OCI-LY1 (cell line): ENCODE data around the gene NUBPL.
"Not testable (repeated sequence)": the region's sequence is repeated elsewhere in the genome, so short reads cannot be mapped to it uniquely, and the experiment has no call there.

Experiments
- H2AFZ ChIP-seq: fragments of 200-600 bp; sonication (generic), shearing (Covaris generic); 2 replicates; pipeline ENCODE4 v1.6.0; 2014; ENCODE audit warnings: antibody characterized with exemption, mild to moderate bottlenecking, low read length
- H3F3A ChIP-seq: fragments of 200-600 bp; sonication (generic), shearing (Covaris generic); 2 replicates; pipeline ENCODE4 v1.6.0; 2014; ENCODE audit warnings: mild to moderate bottlenecking, antibody characterized with exemption, low read length, moderate library complexity; ENCODE audit not compliant: insufficient read depth
- H3K27ac ChIP-seq: fragments of 200-600 bp; sonication (generic); 2 replicates; pipeline ENCODE4 v1.5.1; 2014; ENCODE audit warnings: low read length, mixed run types, mild to moderate bottlenecking, low read depth; ENCODE audit not compliant: poor library complexity, severe bottlenecking
- H3K27me3 ChIP-seq: fragments of 200-600 bp; sonication (generic); 2 replicates; pipeline ENCODE4 v1.6.0; 2014; ENCODE audit warnings: antibody characterized with exemption, mild to moderate bottlenecking, low read length, moderate library complexity; ENCODE audit not compliant: insufficient read depth
- H3K36me3 ChIP-seq: fragments of 200-600 bp; sonication (generic); 2 replicates; pipeline ENCODE4 v1.6.1; 2014; ENCODE audit warnings: mild to moderate bottlenecking, antibody characterized with exemption, low read length, moderate library complexity, mixed read lengths; ENCODE audit not compliant: insufficient read depth
- H3K4me1 ChIP-seq: fragments of 200-600 bp; sonication (generic); 2 replicates; pipeline ENCODE4 v1.5.1; 2014; ENCODE audit warnings: mild to moderate bottlenecking, low read length, moderate library complexity; ENCODE audit not compliant: insufficient read depth, severe bottlenecking
- H3K4me2 ChIP-seq: fragments of 200-600 bp; sonication (generic), shearing (Covaris generic); 2 replicates; pipeline ENCODE4 v1.6.1; 2014; ENCODE audit warnings: low read length
- H3K4me3 ChIP-seq: fragments of 200-600 bp; sonication (generic); 2 replicates; pipeline ENCODE4 v1.5.1; 2014; ENCODE audit warnings: low read length, low read depth, mild to moderate bottlenecking, mixed read lengths; ENCODE audit not compliant: poor library complexity, severe bottlenecking
- H3K79me2 ChIP-seq: fragments of 200-600 bp; shearing (Covaris generic); 2 replicates; pipeline ENCODE4 v1.6.1; 2016; ENCODE audit warnings: mixed run types, low read length, mixed read lengths; ENCODE audit not compliant: insufficient read depth
- H3K9ac ChIP-seq: fragments of 200-600 bp; sonication (generic), shearing (Covaris generic); 2 replicates; pipeline ENCODE4 v1.6.1; 2014; ENCODE audit warnings: mild to moderate bottlenecking, low read length, mixed read lengths
- H3K9me2 ChIP-seq: fragments of 200-600 bp; sonication (generic), shearing (Covaris generic); 2 replicates; pipeline ENCODE4 v1.6.1; 2014; ENCODE audit warnings: low read depth, mild to moderate bottlenecking, low read length, mixed read lengths
- H3K9me3 ChIP-seq: fragments of 200-600 bp; shearing (Covaris generic); 2 replicates; pipeline ENCODE4 v1.6.1; 2014; ENCODE audit warnings: low read length, mixed read lengths
- H4K20me1 ChIP-seq: fragments of 200-600 bp; sonication (generic), shearing (Covaris generic); 2 replicates; pipeline ENCODE4 v1.6.0; 2016; ENCODE audit warnings: mild to moderate bottlenecking, low read length; ENCODE audit not compliant: insufficient read depth
- EZH2 ChIP-seq: fragments of 200-600 bp; sonication (generic), shearing (Covaris generic); IDR thresholded peaks from 2 replicates; pipeline ENCODE4 v1.8.0; 2017; ENCODE audit warnings: borderline replicate concordance, mixed run types, mild to moderate bottlenecking, antibody characterized with exemption, low read length, moderate library complexity, mixed read lengths
- TF ChIP-seq, protein P1 (sequence below): fragments of 200-600 bp; sonication (generic), shearing (Covaris generic); IDR thresholded peaks from 2 replicates; pipeline ENCODE4 v1.5.1; 2017; ENCODE audit warnings: mild to moderate bottlenecking, antibody characterized with exemption, low read length, moderate library complexity, mixed read lengths

NUBPL gene

GRCh38 chr14:31605702-31606101, 44.5 kb downstream of the NUBPL start:
- no peak overlapping the region for H3K27ac ChIP-seq
- no peaks in the 10 kb centered on the region for H3K36me3 ChIP-seq
- no peaks in the 10 kb centered on the region for H3K9me3 ChIP-seq
- H4K20me1 ChIP-seq: no peaks in the 10 kb centered on the region
- H3K79me2 ChIP-seq: no peaks in the 10 kb centered on the region
- H3K4me2 ChIP-seq: no peak overlapping the region
- TF ChIP-seq EZH2: no peak
- TF ChIP-seq, protein P1, sequence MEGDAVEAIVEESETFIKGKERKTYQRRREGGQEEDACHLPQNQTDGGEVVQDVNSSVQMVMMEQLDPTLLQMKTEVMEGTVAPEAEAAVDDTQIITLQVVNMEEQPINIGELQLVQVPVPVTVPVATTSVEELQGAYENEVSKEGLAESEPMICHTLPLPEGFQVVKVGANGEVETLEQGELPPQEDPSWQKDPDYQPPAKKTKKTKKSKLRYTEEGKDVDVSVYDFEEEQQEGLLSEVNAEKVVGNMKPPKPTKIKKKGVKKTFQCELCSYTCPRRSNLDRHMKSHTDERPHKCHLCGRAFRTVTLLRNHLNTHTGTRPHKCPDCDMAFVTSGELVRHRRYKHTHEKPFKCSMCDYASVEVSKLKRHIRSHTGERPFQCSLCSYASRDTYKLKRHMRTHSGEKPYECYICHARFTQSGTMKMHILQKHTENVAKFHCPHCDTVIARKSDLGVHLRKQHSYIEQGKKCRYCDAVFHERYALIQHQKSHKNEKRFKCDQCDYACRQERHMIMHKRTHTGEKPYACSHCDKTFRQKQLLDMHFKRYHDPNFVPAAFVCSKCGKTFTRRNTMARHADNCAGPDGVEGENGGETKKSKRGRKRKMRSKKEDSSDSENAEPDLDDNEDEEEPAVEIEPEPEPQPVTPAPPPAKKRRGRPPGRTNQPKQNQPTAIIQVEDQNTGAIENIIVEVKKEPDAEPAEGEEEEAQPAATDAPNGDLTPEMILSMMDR: no peak
- H3K4me1 ChIP-seq: no peaks in the 10 kb centered on the region
- H3K4me3 ChIP-seq: no peak overlapping the region
- no peak overlapping the region for H3K9ac ChIP-seq
- H3F3A ChIP-seq: no peaks in the 10 kb centered on the region
- H2AFZ ChIP-seq: no peak overlapping the region
- no peaks in the 10 kb centered on the region for H3K9me2 ChIP-seq
- H3K27me3 ChIP-seq: no peaks in the 10 kb centered on the region

- H3K9me3 ChIP-seq: no peaks in the 10 kb centered on the region
- H4K20me1 ChIP-seq: no peaks in the 10 kb centered on the region
- no peak overlapping the region for H3K9ac ChIP-seq
- no peak overlapping the region for H3K27ac ChIP-seq
- H3K4me3 ChIP-seq: no peak overlapping the region
- no peaks in the 10 kb centered on the region for H3F3A ChIP-seq
- TF ChIP-seq, protein P1: no peak
- H3K36me3 ChIP-seq: no peaks in the 10 kb centered on the region
- no peaks in the 10 kb centered on the region for H3K27me3 ChIP-seq
- H3K9me2 ChIP-seq: no peaks in the 10 kb centered on the region
- no peaks in the 10 kb centered on the region for H3K4me1 ChIP-seq
- H2AFZ ChIP-seq: no peak overlapping the region
- no peaks in the 10 kb centered on the region for H3K79me2 ChIP-seq
- H3K4me2 ChIP-seq: no peak overlapping the region
These were observed 50.7 kb downstream of the NUBPL start for GRCh38 chr14:31611778-31612433.

GRCh38 chr14:31613188-31613587, 52.0 kb downstream of the NUBPL start:
- H3K27ac ChIP-seq: no peak overlapping the region
- H3K79me2 ChIP-seq: no peaks in the 10 kb centered on the region
- H4K20me1 ChIP-seq: no peaks in the 10 kb centered on the region
- H3K4me1 ChIP-seq: no peaks in the 10 kb centered on the region
- no peaks in the 10 kb centered on the region for H3K36me3 ChIP-seq
- H3K4me2 ChIP-seq: no peak overlapping the region
- no peak overlapping the region for H3K4me3 ChIP-seq
- H3K9me3 ChIP-seq: no peaks in the 10 kb centered on the region
- no peaks in the 10 kb centered on the region for H3K9me2 ChIP-seq
- H2AFZ ChIP-seq: no peak overlapping the region
- no peak overlapping the region for H3K9ac ChIP-seq
- H3K27me3 ChIP-seq: no peaks in the 10 kb centered on the region
- no peaks in the 10 kb centered on the region for H3F3A ChIP-seq
- no peak for TF ChIP-seq EZH2
- TF ChIP-seq, protein P1: no peak

DNA sequence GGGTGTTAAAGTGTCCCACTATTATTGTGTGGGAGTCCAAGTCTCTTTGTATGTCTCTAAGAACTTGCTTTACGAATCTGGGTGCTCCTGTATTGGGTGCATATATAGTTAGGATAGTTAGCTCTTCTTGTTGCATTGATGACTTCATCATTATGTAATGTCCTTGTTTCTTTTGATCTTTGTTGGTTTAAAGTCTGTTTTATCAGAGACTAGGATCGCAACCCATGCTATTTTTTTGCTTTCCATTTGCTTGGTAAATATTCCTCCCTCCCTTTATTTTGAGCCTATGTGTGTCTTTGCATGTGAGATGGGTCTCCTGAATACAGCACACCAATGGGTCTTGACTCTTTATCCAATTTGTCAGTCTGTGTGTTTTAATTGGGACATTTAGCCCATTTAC, 57.7 kb downstream of the NUBPL start:
- not testable (repeated sequence) for H3K27ac ChIP-seq, H3K4me1 ChIP-seq, H3K27me3 ChIP-seq, H3F3A ChIP-seq, H3K9ac ChIP-seq, H4K20me1 ChIP-seq, H3K4me2 ChIP-seq, H3K79me2 ChIP-seq, H3K9me3 ChIP-seq, H3K9me2 ChIP-seq, H3K36me3 ChIP-seq, H3K4me3 ChIP-seq, H2AFZ ChIP-seq
